ENCODE measurements around the gene COL6A6. TPM values are rescaled to one million over a fixed set of nuclear protein-coding genes. Genes with fewer than 3 reads are reported as not detected.

Gene COL6A6
- total and polyA plus RNA-seq, 2 donors (not counting 3 experiments of a cell fraction or from before 2014, with no cell fraction given), result not detected

DNA sequence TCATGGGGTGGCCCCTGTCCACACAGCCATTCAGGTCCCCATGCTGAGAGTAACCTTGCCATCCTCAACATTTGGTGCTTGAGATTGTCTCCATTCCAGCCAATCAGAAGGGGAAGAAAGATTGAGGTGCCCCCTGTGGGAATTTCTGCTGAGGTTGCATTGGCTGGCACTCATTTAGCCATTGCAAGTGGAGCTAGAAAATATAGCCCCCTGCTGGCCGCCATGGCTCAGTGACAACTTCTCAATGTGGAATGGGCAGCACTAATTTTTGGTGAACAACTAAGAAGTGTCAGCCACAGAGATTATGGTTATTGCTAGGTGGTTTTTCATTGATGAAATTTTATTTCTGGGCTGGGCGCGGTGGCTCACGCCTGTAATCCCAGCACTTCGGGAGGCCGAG is 22.0 kb downstream of the COL6A6 start:
- Histone ChIP-seq H2AFZ (ENCODE audit: low read depth, low read length) (no peak overlapping the region), H4K20me1 (replicated peaks; ENCODE audit: control insufficient read depth, extremely low read depth, insufficient read depth, low read length) (no peaks in the 10 kb centered on the region), H3K4me1 (ENCODE audit: control insufficient read depth, extremely low read depth, insufficient read depth, low read length) (no peaks in the 10 kb centered on the region), H3K36me3 (ENCODE audit: control insufficient read depth in 2 of 2, extremely low read depth in 1 of 2, insufficient read depth in 2 of 2, low read length in 2 of 2) (no peaks in the 10 kb centered on the region), H3K4me3 (replicated peaks in 1 of 3; ENCODE audit: insufficient read depth in 1 of 3, low read depth in 1 of 3, low read length in 3 of 3) (no peak overlapping the region), H3K79me2 (ENCODE audit: control insufficient read depth, insufficient read depth, low read length) (no peaks in the 10 kb centered on the region), H3K4me2 (ENCODE audit: insufficient read depth, low read length) (no peak overlapping the region), H3K27ac (ENCODE audit: insufficient read depth, low read depth, low read length) (no peak overlapping the region), H3K9ac (replicated peaks; ENCODE audit: extremely low read depth, insufficient read depth, low read length) (no peak overlapping the region), H3K9me1 (replicated peaks; ENCODE audit: control insufficient read depth, extremely low read depth, insufficient read depth, low read length) (no peaks in the 10 kb centered on the region), H3K27me3 (ENCODE audit: control insufficient read depth in 2 of 2, insufficient read depth in 2 of 2, low read length in 2 of 2) (peaks cover 0 to 1% of the 10 kb centered on the region in 2 experiments), H3K9me3 (replicated peaks; ENCODE audit: control insufficient read depth, insufficient read depth, low read length) (no peaks in the 10 kb centered on the region)
- DNase-seq (ENCODE audit: low read depth, low spot score) (peak; percentile 50), FAIRE-seq (peak; percentile 66)
- dilution Hi-C loops (cut with MboI; ENCODE audit: extremely low pct_ligation_motif_present, low sequenced_read_pairs) (no loop called here), intact Hi-C loops (cut with micrococcal nuclease) (loop anchor here (1.0 to 10.0 kb wide), 3 partner anchors 263 to 394 kb away; partner anchors contain the start of gene ATP2C1)
- POLR2A ChIA-PET, result no interaction called here
- BruUV-seq (replicated peaks), result no TSS peak
- CTCF ChIA-PET, result interaction anchor here (0.6 to 4.6 kb wide), 17 partner anchors 9 to 596 kb away, joined by 3 to 80 read pairs (median 3); partner anchors contain the start of gene ATP2C1
- TF ChIP-seq, protein P1, sequence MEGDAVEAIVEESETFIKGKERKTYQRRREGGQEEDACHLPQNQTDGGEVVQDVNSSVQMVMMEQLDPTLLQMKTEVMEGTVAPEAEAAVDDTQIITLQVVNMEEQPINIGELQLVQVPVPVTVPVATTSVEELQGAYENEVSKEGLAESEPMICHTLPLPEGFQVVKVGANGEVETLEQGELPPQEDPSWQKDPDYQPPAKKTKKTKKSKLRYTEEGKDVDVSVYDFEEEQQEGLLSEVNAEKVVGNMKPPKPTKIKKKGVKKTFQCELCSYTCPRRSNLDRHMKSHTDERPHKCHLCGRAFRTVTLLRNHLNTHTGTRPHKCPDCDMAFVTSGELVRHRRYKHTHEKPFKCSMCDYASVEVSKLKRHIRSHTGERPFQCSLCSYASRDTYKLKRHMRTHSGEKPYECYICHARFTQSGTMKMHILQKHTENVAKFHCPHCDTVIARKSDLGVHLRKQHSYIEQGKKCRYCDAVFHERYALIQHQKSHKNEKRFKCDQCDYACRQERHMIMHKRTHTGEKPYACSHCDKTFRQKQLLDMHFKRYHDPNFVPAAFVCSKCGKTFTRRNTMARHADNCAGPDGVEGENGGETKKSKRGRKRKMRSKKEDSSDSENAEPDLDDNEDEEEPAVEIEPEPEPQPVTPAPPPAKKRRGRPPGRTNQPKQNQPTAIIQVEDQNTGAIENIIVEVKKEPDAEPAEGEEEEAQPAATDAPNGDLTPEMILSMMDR (IDR thresholded peaks at IDR 0.05; ENCODE audit: extremely low read depth in 1 of 2, insufficient read depth in 1 of 2, low read depth in 1 of 2, low read length in 2 of 2), result peak; percentile 62 to 76
- TF ChIP-seq MAX (IDR thresholded peaks at IDR 0.05; ENCODE audit: insufficient read depth, insufficient read length), result no peak

- FAIRE-seq, result no peak
These were observed 26.3 kb downstream of the COL6A6 start for GRCh38 chr3:130543322-130543721.

More at GRCh38 chr3:130543322-130543721, 26.3 kb downstream of the COL6A6 start:
- no peak overlapping the region for H3K27ac ChIP-seq (ENCODE audit: insufficient read depth, low read depth, low read length)
- H3K9ac ChIP-seq (replicated peaks; ENCODE audit: extremely low read depth, insufficient read depth, low read length), result no peak overlapping the region
- dilution Hi-C loops (cut with MboI; ENCODE audit: extremely low pct_ligation_motif_present, low sequenced_read_pairs) (no loop called here), intact Hi-C loops (cut with micrococcal nuclease) (no loop called here)
- H3K9me3 ChIP-seq (replicated peaks; ENCODE audit: control insufficient read depth, insufficient read depth, low read length), result no peaks in the 10 kb centered on the region
- POLR2A ChIA-PET, result no interaction called here
- no peak overlapping the region for H3K4me3 ChIP-seq (replicated peaks in 1 of 3; ENCODE audit: insufficient read depth in 1 of 3, low read depth in 1 of 3, low read length in 3 of 3)
- no peaks in the 10 kb centered on the region for H3K27me3 ChIP-seq (ENCODE audit: control insufficient read depth in 2 of 2, insufficient read depth in 2 of 2, low read length in 2 of 2)
- DNase-seq (ENCODE audit: low read depth, low spot score), result no peak
- H3K9me1 ChIP-seq (replicated peaks; ENCODE audit: control insufficient read depth, extremely low read depth, insufficient read depth, low read length), result no peaks in the 10 kb centered on the region
- no peak overlapping the region for H3K4me2 ChIP-seq (ENCODE audit: insufficient read depth, low read length)
- CTCF ChIA-PET, result no interaction called here
- no peaks in the 10 kb centered on the region for H3K36me3 ChIP-seq (ENCODE audit: control insufficient read depth in 2 of 2, extremely low read depth in 1 of 2, insufficient read depth in 2 of 2, low read length in 2 of 2)
- BruUV-seq (replicated peaks), result no TSS peak
- H2AFZ ChIP-seq (ENCODE audit: low read depth, low read length), result no peak overlapping the region
- H3K79me2 ChIP-seq (ENCODE audit: control insufficient read depth, insufficient read depth, low read length), result no peaks in the 10 kb centered on the region
- H3K4me1 ChIP-seq (ENCODE audit: control insufficient read depth, extremely low read depth, insufficient read depth, low read length), result no peaks in the 10 kb centered on the region
- H4K20me1 ChIP-seq (replicated peaks; ENCODE audit: control insufficient read depth, extremely low read depth, insufficient read depth, low read length), result no peaks in the 10 kb centered on the region
- TF ChIP-seq GATA2 (IDR thresholded peaks at IDR 0.05; ENCODE audit: insufficient read depth, insufficient read length, low read depth, low read length) (no peak), MAX (IDR thresholded peaks at IDR 0.05; ENCODE audit: insufficient read depth, insufficient read length) (no peak), MYC (IDR thresholded peaks at IDR 0.05; ENCODE audit: low read depth, low read length) (no peak), POLR2A (IDR thresholded peaks at IDR 0.05; ENCODE audit: low read depth, low read length) (no peak), EZH2 (IDR thresholded peaks at IDR 0.05; ENCODE audit: borderline replicate concordance, low read depth, low read length, severe bottlenecking) (no peak), FOS (IDR thresholded peaks at IDR 0.05; ENCODE audit: borderline replicate concordance, insufficient read depth, low read length) (no peak), JUN (IDR thresholded peaks at IDR 0.05; ENCODE audit: borderline replicate concordance, insufficient read depth, insufficient read length, low read depth) (no peak), POLR2AphosphoS5 (IDR thresholded peaks at IDR 0.05; ENCODE audit: insufficient read depth, low read depth, low read length) (no peak)
- TF ChIP-seq, protein P1 (IDR thresholded peaks at IDR 0.05; ENCODE audit: extremely low read depth in 1 of 2, insufficient read depth in 1 of 2, low read depth in 1 of 2, low read length in 2 of 2), result no peak

Measured in endothelial cell of umbilical vein (primary cell).